NCI-H2029 (cell line): ENCODE data around the gene SLK.

Experiments used
- DNase-seq: peaks from one replicate; lab custom pipeline; 2025; lab: John Stamatoyannopoulos, UW

SLK gene

DNA sequence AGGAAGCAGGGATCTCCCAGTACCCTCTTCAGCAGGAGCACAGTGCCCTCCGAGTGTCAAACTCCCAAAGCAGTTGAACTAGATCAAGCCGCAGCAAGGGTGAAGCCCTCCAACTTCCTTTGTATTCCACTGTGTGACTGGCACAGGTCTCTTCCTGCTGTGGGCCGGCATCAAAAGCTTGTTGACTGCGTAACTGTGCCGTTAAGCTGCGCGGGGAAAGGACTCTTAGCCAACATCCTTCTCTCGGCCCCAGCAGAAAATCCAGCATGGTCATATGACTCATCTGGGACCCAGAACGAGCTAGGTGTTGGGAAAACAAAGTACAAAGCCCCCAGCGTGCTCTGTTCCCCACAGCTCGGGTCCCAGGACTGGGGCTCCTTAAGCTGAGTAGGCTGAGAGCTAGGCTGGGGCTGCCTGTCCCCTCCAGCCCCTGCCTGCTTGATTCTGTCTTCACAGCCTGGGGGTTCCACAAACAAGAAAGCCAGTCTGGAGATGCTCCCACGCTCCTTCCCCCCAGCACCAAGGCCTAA, 66.5 kb downstream of the SLK start:
- DNase-seq = no peak

DNA sequence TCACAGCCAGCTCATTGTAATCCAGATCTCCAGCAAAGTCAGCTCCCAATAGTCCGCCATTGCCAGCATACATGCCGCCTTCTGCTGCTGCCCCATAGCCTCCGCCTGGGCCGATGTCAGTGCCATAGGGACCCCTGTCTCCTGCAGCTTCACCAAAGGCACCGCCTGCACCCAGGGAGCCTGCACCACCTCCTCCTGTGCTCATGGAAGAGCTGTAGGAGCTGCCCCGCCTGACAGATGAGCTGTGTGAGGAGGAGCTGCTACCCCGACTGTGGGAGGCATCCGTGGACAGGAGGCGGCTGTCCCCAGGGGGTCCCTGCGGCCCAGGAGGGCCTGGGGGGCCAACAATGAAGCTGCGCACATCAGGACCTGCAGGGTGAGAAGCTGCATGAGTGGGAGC, 67.0 kb downstream of the SLK start:
- DNase-seq = no peak

DNA sequence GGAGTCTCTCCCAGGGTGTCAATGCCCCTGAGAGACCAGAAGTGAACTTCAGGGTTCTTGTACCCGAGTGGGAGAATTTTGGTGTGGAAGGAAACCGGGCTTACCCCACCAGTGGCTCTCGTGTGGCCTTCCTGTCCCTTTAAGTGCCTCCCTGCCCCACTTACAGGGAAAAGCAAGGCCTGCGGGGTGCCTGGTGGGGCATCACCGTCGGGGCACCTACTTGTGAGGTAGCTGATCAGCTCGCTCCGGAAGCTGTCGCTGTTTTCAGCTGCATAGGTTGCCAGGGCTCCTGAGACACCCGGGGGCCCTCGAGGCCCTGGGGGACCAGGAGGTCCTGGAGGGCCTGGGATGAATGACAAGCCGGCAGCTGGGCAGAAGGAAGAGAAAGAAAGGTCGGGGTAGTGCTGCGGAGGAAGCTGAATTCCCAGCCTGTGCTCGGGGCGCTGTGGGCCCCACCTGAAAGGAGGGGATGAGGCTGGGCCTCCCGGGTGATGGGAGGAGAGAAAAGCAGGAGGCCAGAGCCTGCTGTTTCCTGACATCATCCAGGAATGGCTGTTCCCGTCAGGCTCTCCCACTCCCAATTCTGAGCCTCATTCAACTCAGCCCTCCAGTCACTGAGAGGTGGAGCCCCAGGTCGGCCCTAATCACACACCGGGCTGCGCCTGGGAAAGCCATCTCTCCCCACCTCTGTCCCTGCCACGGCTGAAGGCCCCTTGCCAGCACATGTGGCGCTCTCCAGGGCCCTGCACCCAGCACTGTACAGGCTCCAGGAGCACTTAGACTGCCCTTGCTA, 67.7 kb downstream of the SLK start:
- DNase-seq = no peak

DNA sequence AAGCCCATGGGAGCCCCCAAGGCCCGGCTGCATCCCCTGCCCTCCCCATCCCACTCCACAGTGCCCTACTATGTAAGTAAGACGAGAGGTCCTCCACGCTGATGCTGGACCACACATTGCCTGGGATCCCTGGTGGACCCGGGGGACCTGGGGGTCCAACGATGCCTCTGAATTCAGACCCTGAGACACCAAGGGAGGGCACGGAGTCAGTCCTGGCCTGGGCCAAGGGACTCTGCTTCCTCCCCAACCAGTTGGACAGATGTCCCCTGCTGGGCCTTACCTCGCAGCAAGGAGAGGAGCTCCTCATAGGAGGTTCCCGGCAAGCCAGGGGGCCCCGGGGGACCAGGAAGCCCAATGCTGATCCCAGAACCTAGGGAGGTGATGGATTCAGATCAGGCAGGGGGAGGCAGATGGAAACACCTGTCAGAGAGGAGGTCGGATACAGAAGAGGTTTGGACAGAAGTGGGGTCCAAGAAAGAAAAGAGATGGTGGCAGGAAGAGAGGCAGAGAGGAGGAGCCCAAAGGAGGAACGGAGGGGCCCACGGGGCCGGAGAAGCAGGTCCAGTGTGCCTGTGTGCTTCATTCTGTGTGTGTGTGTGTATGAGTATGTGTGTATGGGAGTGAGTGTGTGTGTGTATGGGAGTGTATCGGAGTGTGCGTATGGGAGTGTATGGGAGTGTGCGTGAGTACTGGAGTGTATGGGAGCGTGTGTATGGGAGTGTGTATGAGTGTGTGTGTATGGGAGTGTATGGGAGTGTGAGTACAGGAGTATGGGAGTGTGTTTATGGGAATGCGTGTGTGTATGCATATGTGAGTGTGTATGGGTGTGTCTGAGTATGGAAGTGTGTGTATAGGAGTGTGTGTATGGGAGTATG, 68.5 kb downstream of the SLK start:
- no peak for DNase-seq

DNA sequence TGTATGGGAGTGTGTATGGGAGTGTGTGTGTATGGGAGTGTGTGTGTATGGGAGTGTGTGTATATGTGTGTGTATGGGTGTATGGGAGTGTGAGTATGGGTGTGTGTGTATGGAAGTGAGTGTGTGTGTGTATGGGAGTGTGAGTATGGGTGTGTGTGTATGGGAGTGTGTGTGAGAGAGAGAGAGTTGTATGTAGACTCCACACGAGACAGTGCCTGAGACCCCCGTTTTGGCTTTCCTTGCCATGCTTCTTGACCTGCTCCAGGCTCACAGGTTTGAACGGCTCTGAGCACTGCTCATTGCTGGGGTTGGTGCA, 69.1 kb downstream of the SLK start:
- DNase-seq = no peak

DNA sequence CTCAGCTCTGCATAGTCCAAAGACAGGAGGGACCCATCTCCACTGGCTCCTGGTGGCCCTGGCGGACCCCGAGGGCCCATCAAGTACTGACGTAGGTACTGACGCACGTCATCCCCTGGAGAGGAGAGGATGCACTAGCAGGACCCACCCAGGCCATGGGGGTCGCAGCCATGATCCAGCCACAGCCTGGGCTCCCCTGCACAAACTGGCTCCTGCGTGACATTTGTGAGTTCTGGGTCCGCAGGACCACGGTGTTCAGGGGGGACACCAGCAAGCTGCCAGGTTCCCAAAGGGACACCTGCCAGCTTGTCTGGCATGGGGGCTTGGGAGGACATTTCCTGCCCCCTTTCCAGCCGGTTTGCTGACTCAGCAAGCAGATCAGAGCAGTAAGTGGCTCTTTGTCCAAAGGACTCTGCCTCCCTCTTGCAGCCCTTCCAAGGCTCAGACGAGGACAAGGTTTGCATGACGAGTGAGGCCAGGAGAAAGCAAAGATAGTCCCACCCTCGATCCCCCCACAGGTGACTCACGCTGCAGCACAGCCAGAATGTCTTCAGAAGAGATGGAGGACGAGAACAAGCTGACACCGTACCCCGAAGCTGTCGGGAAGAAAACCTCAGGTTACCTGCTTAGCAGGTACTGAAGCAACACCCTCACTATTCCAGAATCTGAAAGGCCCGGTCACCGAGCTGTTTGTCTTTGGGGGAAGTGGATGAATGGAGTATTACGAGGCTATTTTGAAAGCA, 69.7 kb downstream of the SLK start:
- DNase-seq = no peak

DNA sequence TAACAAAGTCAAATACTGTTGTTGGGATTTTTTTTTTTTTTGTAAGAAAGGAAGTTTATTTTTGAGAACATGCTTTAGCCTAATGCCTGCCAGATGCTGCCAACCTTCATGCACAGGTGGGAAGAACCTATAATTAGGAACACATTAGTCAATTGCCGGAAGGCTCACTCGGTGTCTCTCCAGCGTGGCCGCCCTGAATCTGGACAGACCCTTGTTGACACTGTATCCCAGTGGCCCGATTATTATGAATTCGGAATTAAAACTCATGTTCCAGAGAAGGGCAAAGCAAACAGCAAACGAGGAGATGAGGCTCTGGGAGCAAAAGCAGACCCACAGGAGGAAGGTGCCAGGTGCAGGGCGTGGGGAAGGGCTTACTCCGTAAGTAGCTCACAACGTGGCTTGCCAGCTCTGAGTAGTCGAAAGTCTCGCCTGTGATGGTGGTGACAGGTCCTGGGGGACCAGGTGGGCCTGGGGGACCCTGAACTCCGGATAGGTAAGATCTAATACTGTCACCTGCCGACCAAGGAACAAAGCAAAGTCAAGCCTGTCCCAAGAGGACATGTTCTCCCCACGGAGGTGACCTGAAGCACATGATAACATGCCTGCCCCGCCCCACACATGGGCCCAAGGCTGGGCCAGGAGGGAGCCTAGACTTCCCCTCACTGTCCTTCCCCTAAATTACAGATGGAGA, 70.5 kb downstream of the SLK start:
- no peak for DNase-seq

DNA sequence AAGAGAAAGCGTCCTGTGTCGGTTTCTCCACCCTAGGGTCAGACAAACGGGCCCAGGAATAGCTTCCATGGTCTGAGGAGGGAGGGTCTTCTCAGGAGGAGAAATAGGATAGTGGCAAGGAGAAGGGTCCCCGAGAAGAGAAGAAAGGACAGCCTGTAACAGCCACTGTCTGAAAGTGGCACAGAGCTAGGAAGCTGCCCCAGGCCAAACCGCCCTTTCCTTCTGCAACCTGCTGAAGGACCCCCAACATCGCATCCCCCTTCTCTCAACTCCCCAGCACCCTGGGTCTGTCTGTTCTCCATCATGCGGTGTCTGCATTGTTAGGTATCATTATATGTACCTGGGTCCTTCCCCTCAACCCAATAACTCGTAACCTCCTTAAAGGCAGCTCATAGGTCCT, 71.6 kb downstream of the SLK start:
- no peak for DNase-seq

DNA sequence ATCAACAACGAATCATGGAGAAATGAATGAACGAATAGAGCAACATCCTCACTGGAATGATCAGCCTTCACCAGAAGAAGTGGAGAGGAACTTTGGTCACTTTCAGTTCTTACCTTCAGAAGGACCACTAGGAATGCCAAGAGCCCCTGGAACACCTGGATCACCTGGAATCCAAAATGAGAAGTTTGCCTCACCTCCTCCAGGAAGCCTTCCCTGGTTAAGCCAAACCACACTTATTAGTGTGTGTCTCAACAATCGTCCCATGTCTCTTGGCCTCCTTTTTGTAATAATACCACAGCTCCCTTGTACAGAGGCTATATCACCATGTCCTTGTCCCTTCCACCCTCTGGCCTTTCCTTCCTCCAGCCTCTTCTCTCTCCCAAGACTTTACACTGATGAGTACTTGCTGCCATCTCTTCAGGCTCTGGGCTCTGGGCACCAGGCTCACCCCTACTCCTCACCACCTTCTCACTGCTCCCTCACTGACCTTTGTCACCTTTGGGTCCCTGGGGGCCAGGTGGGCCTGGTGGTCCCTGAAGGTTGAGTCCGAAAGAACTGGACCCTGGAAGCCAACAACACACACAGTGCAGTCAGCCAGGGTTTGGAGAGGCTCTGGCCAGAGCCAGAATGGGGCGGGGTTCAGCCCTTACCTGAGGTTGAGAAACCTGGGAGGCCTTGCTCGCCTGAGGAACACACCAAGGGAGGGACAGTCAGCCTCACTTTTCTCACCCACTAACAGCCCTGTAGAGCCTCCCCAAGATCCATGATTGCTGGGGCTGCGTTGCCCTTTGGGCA, 72.2 kb downstream of the SLK start:
- DNase-seq = no peak

DNA sequence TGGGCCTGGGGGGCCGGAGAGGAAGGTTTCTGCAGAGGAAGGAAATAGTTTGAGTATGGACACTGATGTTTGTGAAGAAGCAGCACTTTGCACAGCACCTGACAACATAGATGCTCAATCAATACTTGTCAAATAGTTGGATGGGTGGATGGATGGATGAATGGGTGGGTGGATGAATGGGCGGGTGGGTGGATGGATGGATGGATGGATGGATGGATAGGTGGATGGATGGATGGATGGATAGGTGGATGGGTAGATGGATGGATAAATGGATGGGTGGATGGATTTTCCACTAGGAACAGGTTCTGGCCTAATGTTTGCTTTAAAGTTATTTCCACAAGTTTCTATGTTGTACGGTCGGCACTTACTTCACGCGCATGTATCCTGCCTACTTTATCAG, 73.4 kb downstream of the SLK start:
- DNase-seq = no peak

DNA sequence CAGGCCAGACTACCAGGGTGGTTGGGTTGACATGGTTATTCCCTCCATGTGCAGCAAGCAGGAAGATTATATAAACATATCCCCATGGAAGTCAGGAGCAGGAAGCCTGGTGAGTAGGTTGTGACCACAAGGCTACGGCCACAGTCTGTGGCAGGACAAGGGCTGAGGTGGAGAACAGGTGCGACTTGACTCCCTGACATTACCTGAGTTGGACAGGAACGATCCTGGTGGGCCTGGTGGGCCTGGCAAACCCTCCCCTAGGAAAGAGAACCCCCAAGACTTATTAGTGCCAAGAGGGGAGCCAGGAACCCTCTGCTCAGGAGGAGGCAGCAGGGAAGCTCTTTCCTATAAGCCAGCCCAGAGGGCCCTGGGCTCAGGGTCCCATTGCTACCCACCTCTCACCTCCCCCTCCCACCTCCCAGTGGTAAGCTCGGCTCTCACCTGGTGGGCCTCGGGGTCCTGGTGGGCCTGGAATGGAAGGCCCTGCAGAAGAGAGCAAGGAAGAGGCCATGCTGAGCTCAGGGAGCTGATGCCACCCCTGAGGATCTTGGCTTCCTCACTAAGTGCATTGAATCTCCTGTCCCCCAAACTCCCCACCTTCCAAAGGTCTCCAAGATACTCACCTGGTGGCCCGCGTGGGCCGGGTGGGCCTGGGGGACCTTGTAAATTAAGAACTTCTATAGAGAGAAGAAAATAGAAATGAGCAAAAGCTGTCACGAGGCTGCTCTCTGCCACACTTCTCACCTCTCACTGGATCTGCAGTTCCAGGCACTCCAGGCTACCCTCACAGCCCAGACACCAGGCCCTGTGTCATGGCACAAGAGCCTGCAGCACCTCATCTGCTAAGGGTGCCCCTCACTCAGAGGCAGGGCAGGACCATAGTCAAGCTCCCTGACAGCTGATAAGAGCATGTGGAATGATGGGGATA, 74.2 kb downstream of the SLK start:
- no peak for DNase-seq

DNA sequence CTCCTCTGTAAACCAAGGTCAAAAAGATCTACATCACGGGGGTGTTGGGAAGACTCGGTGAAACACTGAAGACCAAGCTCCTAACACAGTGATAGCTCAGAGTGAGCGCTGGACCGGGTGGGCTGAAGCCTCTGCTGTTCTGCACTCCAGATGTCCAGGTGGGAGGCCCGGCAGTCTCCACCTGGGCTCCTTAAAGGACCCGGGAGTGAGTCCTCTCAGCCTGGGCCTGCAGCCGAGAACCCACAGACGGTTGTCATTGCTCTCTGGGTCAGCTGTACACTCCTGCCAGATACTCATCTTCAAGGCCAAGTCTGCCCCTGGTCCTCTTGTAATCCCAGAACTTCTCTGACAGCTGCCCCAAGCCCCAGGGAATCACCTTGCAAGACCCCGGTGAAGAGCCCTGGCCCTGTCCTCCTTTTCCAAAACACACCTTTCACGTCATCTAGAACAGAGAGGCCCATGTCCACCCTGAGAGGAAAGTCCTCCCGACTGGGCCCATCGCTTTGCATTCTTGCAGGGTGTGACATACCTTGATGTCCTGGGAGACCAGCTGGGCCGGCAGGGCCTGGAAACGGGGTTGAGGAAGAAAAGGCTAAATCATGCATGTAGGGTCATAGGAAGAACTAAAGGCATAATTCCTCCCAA, 75.1 kb downstream of the SLK start:
- no peak for DNase-seq

DNA sequence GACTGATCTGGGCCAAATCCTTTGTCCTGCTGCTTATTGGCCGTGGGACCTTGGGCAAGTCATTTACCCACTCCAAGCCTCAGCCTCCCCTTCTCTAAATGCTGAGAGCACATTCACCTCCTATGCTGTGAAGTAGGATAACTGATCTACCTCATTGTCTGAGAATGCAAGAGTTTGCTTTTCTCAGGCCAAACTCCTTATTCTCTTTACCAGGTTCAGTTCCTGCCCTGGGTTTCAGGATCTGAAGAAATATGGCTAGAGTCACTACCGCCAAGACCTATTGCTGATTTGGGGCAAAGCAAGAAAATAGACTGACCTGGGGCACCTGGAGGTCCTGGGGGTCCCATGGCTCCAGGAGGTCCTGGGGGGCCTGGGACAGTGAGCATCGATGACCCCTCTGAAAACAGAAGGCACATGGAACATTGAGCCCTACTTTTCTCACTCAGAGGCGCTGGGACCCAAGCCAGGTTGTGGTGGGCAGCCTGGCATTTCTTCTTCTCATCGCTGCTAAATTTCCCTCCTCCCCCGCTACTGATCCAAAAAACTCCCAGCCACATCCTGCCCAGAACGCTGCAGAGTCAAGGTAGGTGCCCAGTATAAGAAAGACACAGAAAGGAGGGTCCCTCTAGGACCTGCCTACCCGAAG, 76.4 kb downstream of the SLK start:
- DNase-seq = no peak

DNA sequence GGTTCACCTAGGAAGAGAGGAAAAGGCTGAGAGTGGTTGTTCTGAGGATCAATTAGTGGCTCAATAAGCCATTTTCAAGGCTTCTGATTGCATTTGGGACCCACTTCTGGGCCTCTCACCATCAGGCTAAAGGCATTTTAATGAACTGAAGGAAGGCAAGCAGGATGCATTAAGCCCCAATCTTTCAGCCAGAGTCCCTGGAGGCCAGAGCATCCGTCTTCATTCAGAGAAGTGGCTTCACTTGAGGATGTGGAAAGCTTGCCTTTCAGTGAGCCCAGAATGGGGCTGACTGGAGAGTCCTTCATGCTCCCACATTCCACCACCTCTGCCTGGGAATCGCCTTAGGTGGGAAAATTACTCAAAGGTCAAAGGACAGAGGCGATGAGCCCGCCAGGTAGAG, 76.9 kb downstream of the SLK start:
- no peak for DNase-seq

DNA sequence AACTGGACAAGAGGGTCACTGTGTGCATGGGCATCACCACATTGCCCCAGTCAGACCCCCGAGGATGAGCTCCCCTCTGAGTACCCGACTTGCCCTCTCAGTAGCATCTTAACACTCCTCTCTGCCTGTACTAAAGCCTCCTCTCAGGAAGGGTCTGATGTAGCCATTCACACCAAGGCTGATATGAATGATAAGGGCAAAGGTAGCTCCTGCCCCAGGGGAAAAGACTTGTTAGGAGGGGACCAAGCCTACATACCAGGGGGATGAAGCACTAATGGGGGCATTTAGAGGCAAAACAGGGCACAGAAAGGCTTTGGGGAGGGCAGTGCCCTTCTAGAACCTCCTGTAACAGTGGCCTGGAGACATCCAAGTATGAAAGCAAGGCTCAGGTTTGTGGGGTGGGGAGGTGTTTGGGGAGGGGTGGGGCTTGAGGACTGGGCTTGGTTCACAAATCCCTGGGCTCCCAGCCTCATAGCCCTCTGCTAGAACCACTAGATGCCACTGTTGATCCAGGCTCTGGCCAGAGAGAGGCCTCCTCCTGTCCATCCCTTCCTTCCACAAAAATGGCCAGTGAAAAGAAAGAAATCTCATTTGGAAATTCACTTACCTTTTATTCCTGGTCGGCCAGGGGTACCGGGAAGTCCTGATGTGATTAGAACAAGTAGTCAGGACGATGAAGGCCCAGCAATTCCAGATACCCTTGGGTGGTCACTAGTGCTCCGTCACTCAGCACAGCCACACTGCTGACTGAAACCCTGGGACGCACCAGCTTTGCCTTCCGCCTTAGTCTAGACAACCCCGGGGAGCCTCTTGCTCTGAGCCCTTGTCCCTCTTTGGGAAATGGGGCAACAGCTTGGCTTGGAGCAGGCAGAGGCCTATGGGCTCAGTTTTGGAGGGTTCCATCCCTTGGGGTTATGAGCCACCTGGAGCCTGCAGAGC, 78.5 kb downstream of the SLK start:
- DNase-seq = no peak

DNA sequence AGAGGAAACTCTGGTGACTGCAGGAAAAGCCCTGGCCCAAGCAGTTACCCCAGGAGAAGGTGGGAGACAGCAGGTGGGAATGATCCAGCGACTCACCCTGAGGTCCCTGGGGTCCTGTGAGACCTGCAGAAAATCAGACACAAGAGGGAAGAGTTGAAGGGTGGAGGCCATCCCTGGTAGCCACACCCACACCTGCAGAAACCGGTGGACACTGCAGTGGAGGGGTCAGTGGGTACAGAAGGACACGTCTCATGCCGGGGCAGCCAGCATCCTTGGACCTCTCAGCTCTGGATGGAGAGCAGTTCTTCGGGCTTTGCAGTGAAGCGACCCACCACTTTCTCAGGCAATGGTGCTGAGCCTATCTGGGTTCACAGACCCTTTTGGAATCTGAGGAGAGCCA, 79.7 kb downstream of the SLK start:
- DNase-seq = no peak

DNA sequence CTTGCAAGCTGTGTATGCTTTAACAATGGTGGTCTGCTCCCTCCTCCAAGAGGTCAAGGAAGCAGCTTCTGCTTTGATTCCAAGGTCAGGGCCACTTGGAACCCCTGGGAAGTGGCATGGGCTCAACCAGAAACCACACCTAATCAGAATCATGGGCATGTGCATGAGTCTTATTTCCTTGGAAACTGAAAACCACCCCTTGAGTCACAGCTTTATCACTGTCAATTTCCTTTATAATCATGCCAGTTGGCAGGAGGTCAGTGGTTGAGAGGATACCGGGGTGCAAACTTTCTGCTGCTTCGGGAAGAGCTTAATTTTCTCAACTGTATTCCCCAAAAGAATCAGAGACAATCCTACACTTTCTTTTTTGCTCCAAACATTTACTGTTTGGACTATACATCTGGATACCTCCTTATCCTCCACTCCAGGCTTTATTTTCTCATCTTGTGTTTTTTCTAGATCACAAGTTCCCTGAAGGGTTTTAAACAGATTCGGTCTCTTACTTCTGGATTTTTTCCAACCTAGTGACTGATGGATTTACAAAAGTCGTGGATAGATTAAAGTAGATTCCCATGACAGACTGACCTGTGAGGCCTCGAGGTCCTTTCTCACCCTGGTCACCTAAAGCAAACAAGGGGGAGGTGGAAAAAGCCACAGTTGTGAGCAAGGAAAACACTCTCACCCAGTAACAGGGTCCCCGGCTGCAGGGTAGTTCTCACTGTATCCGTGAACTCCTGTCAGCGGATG, 82.7 kb downstream of the SLK start:
- DNase-seq = no peak
